Loucy (cell line): ENCODE measurements around the gene LRWD1.

Source experiments
- EZH2phosphoT487 ChIP-seq: fragments of 200-600 bp; IDR thresholded peaks from 2 replicates; pipeline ENCODE4 v1.6.1; 2018; ENCODE audit warnings: antibody characterized with exemption, mild to moderate bottlenecking, moderate library complexity, borderline replicate concordance
- TF ChIP-seq, protein P1 (sequence below): fragments of 200-600 bp; sonication (generic); conservative IDR thresholded peaks from 2 replicates; pipeline ENCODE4 v1.5.1; 2014; ENCODE audit warnings: mild to moderate bottlenecking, antibody characterized with exemption, low read length

DNA sequence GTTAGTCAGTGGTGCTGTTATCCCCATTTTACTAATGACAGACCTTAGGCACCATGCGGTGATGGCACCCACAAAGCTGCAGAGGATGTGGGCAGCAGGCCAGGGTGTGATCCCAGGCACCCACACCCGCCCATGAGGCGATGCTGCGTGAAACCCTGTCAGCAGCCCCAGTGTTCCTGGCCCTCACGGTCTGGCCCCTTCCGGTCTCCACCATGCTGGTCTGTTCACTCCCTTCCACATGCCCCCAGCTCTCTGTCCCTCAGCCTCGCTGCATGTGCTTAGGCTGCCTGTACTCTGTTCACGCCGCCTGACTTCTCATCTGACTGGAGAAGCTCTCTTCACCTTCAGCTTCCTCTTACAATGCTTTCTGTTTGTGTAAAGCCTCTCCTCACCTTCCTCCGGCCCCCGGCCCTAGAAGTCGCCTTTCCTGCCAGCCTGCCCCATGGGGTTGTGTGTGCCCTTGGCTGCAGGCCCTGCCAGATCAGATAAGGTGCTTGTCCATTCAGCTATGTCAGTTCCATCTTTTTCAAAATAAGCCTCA, 49.0 kb upstream of the LRWD1 start:
- TF ChIP-seq, protein P1, sequence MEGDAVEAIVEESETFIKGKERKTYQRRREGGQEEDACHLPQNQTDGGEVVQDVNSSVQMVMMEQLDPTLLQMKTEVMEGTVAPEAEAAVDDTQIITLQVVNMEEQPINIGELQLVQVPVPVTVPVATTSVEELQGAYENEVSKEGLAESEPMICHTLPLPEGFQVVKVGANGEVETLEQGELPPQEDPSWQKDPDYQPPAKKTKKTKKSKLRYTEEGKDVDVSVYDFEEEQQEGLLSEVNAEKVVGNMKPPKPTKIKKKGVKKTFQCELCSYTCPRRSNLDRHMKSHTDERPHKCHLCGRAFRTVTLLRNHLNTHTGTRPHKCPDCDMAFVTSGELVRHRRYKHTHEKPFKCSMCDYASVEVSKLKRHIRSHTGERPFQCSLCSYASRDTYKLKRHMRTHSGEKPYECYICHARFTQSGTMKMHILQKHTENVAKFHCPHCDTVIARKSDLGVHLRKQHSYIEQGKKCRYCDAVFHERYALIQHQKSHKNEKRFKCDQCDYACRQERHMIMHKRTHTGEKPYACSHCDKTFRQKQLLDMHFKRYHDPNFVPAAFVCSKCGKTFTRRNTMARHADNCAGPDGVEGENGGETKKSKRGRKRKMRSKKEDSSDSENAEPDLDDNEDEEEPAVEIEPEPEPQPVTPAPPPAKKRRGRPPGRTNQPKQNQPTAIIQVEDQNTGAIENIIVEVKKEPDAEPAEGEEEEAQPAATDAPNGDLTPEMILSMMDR = no peak
- TF ChIP-seq EZH2phosphoT487 = no peak
